Measurements from ENCODE around the gene SV2B.

Gene SV2B

GRCh38 chr15:91104111-91104510, 4.1 kb downstream of the SV2B start:
- no peak for DNase-seq

GRCh38 chr15:91108421-91108820, 8.4 kb downstream of the SV2B start:
- no peak for DNase-seq

GRCh38 chr15:91109885-91110284, 9.8 kb downstream of the SV2B start:
- DNase-seq = no peak

- DNase-seq = no peak
Observed at GRCh38 chr15:91110407-91110806, 10.3 kb downstream of the SV2B start.

GRCh38 chr15:91113030-91113429, 13.0 kb downstream of the SV2B start:
- no peak for DNase-seq

- DNase-seq = no peak
Observed at GRCh38 chr15:91114301-91114700, 14.2 kb downstream of the SV2B start.

GRCh38 chr15:91116113-91117067, 16.3 kb downstream of the SV2B start:
- no peak for DNase-seq

- no peak for DNase-seq
Observed at GRCh38 chr15:91117375-91117774, 17.3 kb downstream of the SV2B start.

- no peak for DNase-seq
Observed at GRCh38 chr15:91118817-91119590, 18.9 kb downstream of the SV2B start.

GRCh38 chr15:91122296-91122695, 22.2 kb downstream of the SV2B start:
- no peak for DNase-seq

- DNase-seq = no peak
Observed at GRCh38 chr15:91124132-91124531, 24.1 kb downstream of the SV2B start.

GRCh38 chr15:91125162-91125561, 25.1 kb downstream of the SV2B start:
- DNase-seq = no peak

GRCh38 chr15:91126080-91126479, 26.0 kb downstream of the SV2B start:
- no peak for DNase-seq

GRCh38 chr15:91127236-91127955, 27.3 kb downstream of the SV2B start:
- DNase-seq = no peak

GRCh38 chr15:91128016-91128415, 28.0 kb downstream of the SV2B start:
- no peak for DNase-seq

- no peak for DNase-seq
Observed at GRCh38 chr15:91129436-91129835, 29.4 kb downstream of the SV2B start.

- no peak for DNase-seq
Observed at GRCh38 chr15:91132079-91132478, 32.0 kb downstream of the SV2B start.

- DNase-seq = no peak
Observed at GRCh38 chr15:91133511-91133910, 33.5 kb downstream of the SV2B start.

GRCh38 chr15:91135201-91136130, 35.4 kb downstream of the SV2B start:
- DNase-seq = no peak

- no peak for DNase-seq
Observed at GRCh38 chr15:91136386-91136923, 36.4 kb downstream of the SV2B start.

- DNase-seq = no peak
Observed at GRCh38 chr15:91140601-91141000, 40.5 kb downstream of the SV2B start.

- DNase-seq = no peak
Observed at GRCh38 chr15:91141097-91141496, 41.0 kb downstream of the SV2B start.

Data from amniotic stem cell (primary cell).